ENCODE results near the gene AXDND1.

- TF ChIP-seq POLR2A (IDR thresholded peaks at IDR 0.05; ENCODE audit: low read length) (no peak), GATA1 (IDR thresholded peaks at IDR 0.05; ENCODE audit: low read depth, low read length) (no peak)
Measured at GRCh38 chr1:179548666-179549367, 183.0 kb downstream of the AXDND1 start.

Data from erythroblast (primary cell).